ENCODE data around the gene RALGDS. TPM values are rescaled to one million over a fixed set of nuclear protein-coding genes. Genes with fewer than 3 reads are reported as not detected.

Gene RALGDS
- total and polyA plus RNA-seq, 2 donors (not counting 3 experiments of a cell fraction or from before 2014, with no cell fraction given): 41.4 to 60.0 TPM

DNA sequence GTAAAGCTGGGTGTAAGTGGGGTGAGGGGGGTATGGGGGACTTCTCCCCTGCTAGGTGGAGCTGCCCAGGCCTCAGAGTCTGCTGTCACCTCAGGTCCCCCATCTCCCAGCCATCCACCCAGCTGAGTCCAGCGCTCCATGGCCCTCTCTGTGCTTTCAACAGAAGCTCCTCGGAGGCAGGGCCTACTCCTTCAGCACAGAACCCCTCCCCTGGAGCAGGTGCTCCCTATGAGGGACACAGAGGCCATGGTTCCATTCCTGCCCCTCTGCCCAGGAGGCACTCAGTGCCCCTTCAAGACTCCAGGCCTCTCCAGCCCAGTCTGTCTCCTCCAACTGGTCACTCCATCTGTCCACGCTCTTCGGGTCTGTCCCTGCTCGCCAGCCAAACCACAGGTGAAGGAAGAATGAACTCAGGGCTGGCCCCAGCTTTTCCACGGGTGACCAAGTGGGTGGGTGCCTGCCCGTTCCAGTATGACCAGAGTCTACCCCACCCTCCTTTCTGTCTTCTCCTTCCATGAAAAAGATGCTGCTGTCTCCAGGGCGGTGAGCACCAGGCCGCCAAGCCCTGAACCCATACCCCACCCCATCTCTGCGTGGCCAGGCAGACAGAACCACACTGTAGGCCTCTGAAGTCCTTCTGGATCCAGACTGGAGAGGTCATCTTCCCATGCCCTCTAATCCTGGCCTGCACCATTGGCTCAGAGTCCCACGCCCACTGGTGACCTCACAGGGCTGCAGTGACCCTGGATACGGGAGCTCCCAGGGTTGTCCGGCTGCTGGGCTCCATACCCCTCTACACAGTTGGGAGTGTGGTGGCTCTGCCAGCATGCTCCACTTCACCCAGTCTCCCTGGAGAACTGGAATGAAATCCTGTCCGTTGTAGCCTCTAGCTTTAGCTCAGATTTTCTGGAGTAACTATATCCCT, 30.8 kb upstream of the RALGDS start:
- no peak overlapping the region for H3K4me3 ChIP-seq (replicated peaks in 1 of 3; ENCODE audit: insufficient read depth in 1 of 3, low read depth in 1 of 3, low read length in 3 of 3)
- H3K27ac ChIP-seq (ENCODE audit: insufficient read depth, low read depth, low read length): no peak overlapping the region
- H3K4me1 ChIP-seq (ENCODE audit: control insufficient read depth, extremely low read depth, insufficient read depth, low read length): peaks cover 6% of the 10 kb centered on the region
- H3K9ac ChIP-seq (replicated peaks; ENCODE audit: extremely low read depth, insufficient read depth, low read length): no peak overlapping the region
- H3K79me2 ChIP-seq (ENCODE audit: control insufficient read depth, insufficient read depth, low read length): no peaks in the 10 kb centered on the region
- no peaks in the 10 kb centered on the region for H4K20me1 ChIP-seq (replicated peaks; ENCODE audit: control insufficient read depth, extremely low read depth, insufficient read depth, low read length)
- intact Hi-C loops (cut with micrococcal nuclease) (no loop called here), dilution Hi-C loops (cut with MboI; ENCODE audit: extremely low pct_ligation_motif_present, low sequenced_read_pairs) (no loop called here)
- CTCF ChIA-PET: interaction anchor here (1.5 kb wide), 1 partner anchor 9 kb away, joined by 7 read pairs; no protein-coding TSS in a partner anchor
- TF ChIP-seq POLR2A (IDR thresholded peaks at IDR 0.05; ENCODE audit: low read depth, low read length): no peak
- TF ChIP-seq FOS (IDR thresholded peaks at IDR 0.05; ENCODE audit: borderline replicate concordance, insufficient read depth, low read length): no peak
- no peak for TF ChIP-seq JUN (IDR thresholded peaks at IDR 0.05; ENCODE audit: borderline replicate concordance, insufficient read depth, insufficient read length, low read depth)
- no peak for TF ChIP-seq POLR2AphosphoS5 (IDR thresholded peaks at IDR 0.05; ENCODE audit: insufficient read depth, low read depth, low read length)
- peaks cover 2 to 7% of the 10 kb centered on the region in 2 experiments for H3K36me3 ChIP-seq (ENCODE audit: control insufficient read depth in 2 of 2, extremely low read depth in 1 of 2, insufficient read depth in 2 of 2, low read length in 2 of 2)
- FAIRE-seq (no peak), DNase-seq (ENCODE audit: low read depth, low spot score) (no peak)
- H3K4me2 ChIP-seq (ENCODE audit: insufficient read depth, low read length): no peak overlapping the region
- no peaks in the 10 kb centered on the region for H3K9me3 ChIP-seq (replicated peaks; ENCODE audit: control insufficient read depth, insufficient read depth, low read length)
- H3K27me3 ChIP-seq (ENCODE audit: control insufficient read depth in 2 of 2, insufficient read depth in 2 of 2, low read length in 2 of 2): no peaks in the 10 kb centered on the region
- H3K9me1 ChIP-seq (replicated peaks; ENCODE audit: control insufficient read depth, extremely low read depth, insufficient read depth, low read length): no peaks in the 10 kb centered on the region
- POLR2A ChIA-PET: no interaction called here
- no peak overlapping the region for H2AFZ ChIP-seq (ENCODE audit: low read depth, low read length)
- BruUV-seq (replicated peaks): no TSS peak

DNA sequence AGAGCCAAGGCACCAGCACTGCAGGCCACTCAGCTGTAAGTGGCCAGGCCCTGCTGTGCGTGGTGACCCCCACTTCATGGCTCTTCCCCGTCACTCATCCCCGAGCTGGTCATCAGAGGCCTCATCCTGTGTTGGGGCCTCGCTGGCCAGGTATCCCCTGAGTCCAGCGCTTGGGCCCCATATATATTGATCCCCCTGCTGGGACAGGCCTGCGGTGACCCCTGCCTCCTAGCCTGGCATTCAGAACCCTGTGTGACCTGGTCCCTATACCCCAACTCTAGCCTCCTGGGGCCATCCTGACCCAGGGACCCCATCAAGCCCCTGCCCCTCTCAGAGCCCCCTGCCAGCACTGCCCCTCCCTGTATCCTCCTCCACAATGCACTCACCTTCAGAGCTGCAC, 30.0 kb upstream of the RALGDS start:
- no TSS peak for BruUV-seq (replicated peaks)
- no peak overlapping the region for H3K27ac ChIP-seq (ENCODE audit: insufficient read depth, low read depth, low read length)
- peaks cover 2 to 7% of the 10 kb centered on the region in 2 experiments for H3K36me3 ChIP-seq (ENCODE audit: control insufficient read depth in 2 of 2, extremely low read depth in 1 of 2, insufficient read depth in 2 of 2, low read length in 2 of 2)
- H3K9me3 ChIP-seq (replicated peaks; ENCODE audit: control insufficient read depth, insufficient read depth, low read length): no peaks in the 10 kb centered on the region
- H3K9me1 ChIP-seq (replicated peaks; ENCODE audit: control insufficient read depth, extremely low read depth, insufficient read depth, low read length): no peaks in the 10 kb centered on the region
- H3K27me3 ChIP-seq (ENCODE audit: control insufficient read depth in 2 of 2, insufficient read depth in 2 of 2, low read length in 2 of 2): no peaks in the 10 kb centered on the region
- TF ChIP-seq FOS (IDR thresholded peaks at IDR 0.05; ENCODE audit: borderline replicate concordance, insufficient read depth, low read length): no peak
- TF ChIP-seq, protein P1, sequence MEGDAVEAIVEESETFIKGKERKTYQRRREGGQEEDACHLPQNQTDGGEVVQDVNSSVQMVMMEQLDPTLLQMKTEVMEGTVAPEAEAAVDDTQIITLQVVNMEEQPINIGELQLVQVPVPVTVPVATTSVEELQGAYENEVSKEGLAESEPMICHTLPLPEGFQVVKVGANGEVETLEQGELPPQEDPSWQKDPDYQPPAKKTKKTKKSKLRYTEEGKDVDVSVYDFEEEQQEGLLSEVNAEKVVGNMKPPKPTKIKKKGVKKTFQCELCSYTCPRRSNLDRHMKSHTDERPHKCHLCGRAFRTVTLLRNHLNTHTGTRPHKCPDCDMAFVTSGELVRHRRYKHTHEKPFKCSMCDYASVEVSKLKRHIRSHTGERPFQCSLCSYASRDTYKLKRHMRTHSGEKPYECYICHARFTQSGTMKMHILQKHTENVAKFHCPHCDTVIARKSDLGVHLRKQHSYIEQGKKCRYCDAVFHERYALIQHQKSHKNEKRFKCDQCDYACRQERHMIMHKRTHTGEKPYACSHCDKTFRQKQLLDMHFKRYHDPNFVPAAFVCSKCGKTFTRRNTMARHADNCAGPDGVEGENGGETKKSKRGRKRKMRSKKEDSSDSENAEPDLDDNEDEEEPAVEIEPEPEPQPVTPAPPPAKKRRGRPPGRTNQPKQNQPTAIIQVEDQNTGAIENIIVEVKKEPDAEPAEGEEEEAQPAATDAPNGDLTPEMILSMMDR (IDR thresholded peaks at IDR 0.05; ENCODE audit: extremely low read depth in 1 of 2, insufficient read depth in 1 of 2, low read depth in 1 of 2, low read length in 2 of 2): no peak
- no peak for TF ChIP-seq JUN (IDR thresholded peaks at IDR 0.05; ENCODE audit: borderline replicate concordance, insufficient read depth, insufficient read length, low read depth)
- no peak for TF ChIP-seq GATA2 (IDR thresholded peaks at IDR 0.05; ENCODE audit: insufficient read depth, insufficient read length, low read depth, low read length)
- no peak for TF ChIP-seq POLR2A (IDR thresholded peaks at IDR 0.05; ENCODE audit: low read depth, low read length)
- TF ChIP-seq, protein P2, sequence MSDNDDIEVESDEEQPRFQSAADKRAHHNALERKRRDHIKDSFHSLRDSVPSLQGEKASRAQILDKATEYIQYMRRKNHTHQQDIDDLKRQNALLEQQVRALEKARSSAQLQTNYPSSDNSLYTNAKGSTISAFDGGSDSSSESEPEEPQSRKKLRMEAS (IDR thresholded peaks at IDR 0.05; ENCODE audit: insufficient read depth, insufficient read length): no peak
- no peak for TF ChIP-seq POLR2AphosphoS5 (IDR thresholded peaks at IDR 0.05; ENCODE audit: insufficient read depth, low read depth, low read length)
- TF ChIP-seq EZH2 (IDR thresholded peaks at IDR 0.05; ENCODE audit: borderline replicate concordance, low read depth, low read length, severe bottlenecking): no peak
- TF ChIP-seq MYC (IDR thresholded peaks at IDR 0.05; ENCODE audit: low read depth, low read length): no peak
- no peak overlapping the region for H3K4me2 ChIP-seq (ENCODE audit: insufficient read depth, low read length)
- no peak overlapping the region for H2AFZ ChIP-seq (ENCODE audit: low read depth, low read length)
- no peak overlapping the region for H3K4me3 ChIP-seq (replicated peaks in 1 of 3; ENCODE audit: insufficient read depth in 1 of 3, low read depth in 1 of 3, low read length in 3 of 3)
- H3K9ac ChIP-seq (replicated peaks; ENCODE audit: extremely low read depth, insufficient read depth, low read length): no peak overlapping the region
- intact Hi-C loops (cut with micrococcal nuclease) (no loop called here), dilution Hi-C loops (cut with MboI; ENCODE audit: extremely low pct_ligation_motif_present, low sequenced_read_pairs) (no loop called here)
- no peaks in the 10 kb centered on the region for H3K79me2 ChIP-seq (ENCODE audit: control insufficient read depth, insufficient read depth, low read length)
- peaks cover 6% of the 10 kb centered on the region for H3K4me1 ChIP-seq (ENCODE audit: control insufficient read depth, extremely low read depth, insufficient read depth, low read length)
- H4K20me1 ChIP-seq (replicated peaks; ENCODE audit: control insufficient read depth, extremely low read depth, insufficient read depth, low read length): no peaks in the 10 kb centered on the region
- no peak for FAIRE-seq
- POLR2A ChIA-PET: no interaction called here
- CTCF ChIA-PET: interaction anchor here (1.5 kb wide), 1 partner anchor 9 kb away, joined by 7 read pairs; no protein-coding TSS in a partner anchor
- DNase-seq (ENCODE audit: low read depth, low spot score): no peak

Measured in endothelial cell of umbilical vein (primary cell).